HCT116 (cell line): Measurements from ENCODE around the gene GCDH. TPM values are rescaled to one million over a fixed set of nuclear protein-coding genes. Genes with fewer than 3 reads are reported as not detected.
"Not testable (repeated sequence)": the region's sequence is repeated elsewhere in the genome, so short reads cannot be mapped to it uniquely, and the experiment has no call there.

Experiments
- ATAC-seq: fragments of 200-7000 bp; cut with Tn5 transposase; 2 replicates; pipeline ENCODE4 v1.9.1; 2020; ENCODE audit warnings: mild to moderate bottlenecking, moderate library complexity
- BruUV-seq: library from RNA; stranded (reverse); fragments of 400-500 nt; replicated peaks from 2 replicates; lab custom pipeline; 2021; lab: Mats Ljungman, UMichigan
- CTCF ChIA-PET: fragments of 300-600 bp; sonication (Branson Sonifier 250); formaldehyde crosslinking; loops from one replicate; lab custom pipeline; 2021; ENCODE audit warnings: antibody characterized with exemption; lab: Charles Lee
- POLR2A ChIA-PET: fragments of 300-600, 350-600 bp; sonication (Branson Sonifier 250); formaldehyde crosslinking; loops from one replicate; lab custom pipeline; 2021; ENCODE audit warnings: antibody characterized with exemption; lab: Charles Lee
- RAD21 ChIA-PET, 2 experiments: fragments of 300-600 bp; sonication (Branson Sonifier 250); formaldehyde crosslinking; loops; one replicate each; lab custom pipeline; 2023; ENCODE audit warnings: low total read pairs in 2 of 2; ENCODE audit not compliant: uncharacterized antibody in 2 of 2, unreplicated experiment in 2 of 2, low non-redundant PET in 1 of 2; lab: Charles Lee
- DNase-seq: peaks from one replicate; pipeline ENCODE4 v3.0.0-alpha.2; 2010; ENCODE audit warnings: low read depth, low spot score
- H2AFZ ChIP-seq: fragments of 200-600 bp; shearing (Covaris generic), sonication (generic); 2 replicates; pipeline ENCODE4 v1.6.1; 2017; ENCODE audit warnings: low read depth, mixed run types, mixed read lengths, antibody characterized with exemption, low read length; ENCODE audit not compliant: poor library complexity, severe bottlenecking
- H3K27ac ChIP-seq: 2 replicates; pipeline ENCODE4 v1.5.1; 2012; ENCODE audit warnings: low read depth, low read length
- H3K27me3 ChIP-seq: fragments of 200-600 bp; sonication (generic); 2 replicates; pipeline ENCODE4 v1.6.1; 2016; ENCODE audit warnings: mixed run types, low read length, mixed read lengths; ENCODE audit not compliant: insufficient read depth
- H3K36me3 ChIP-seq, 2 experiments: fragments of 200-500 bp in 1 of 2; fragments of 200-600 bp in 1 of 2; sonication (Bioruptor generic) in 1 of 2; sonication (generic) in 1 of 2; 2 replicates each; pipeline versions ENCODE4 v1.5.1 to v1.6.1; 2014 to 2016; ENCODE audit warnings: low read length in 2 of 2, inconsistent platforms in 1 of 2, mixed read lengths in 1 of 2, mixed run types in 1 of 2; ENCODE audit not compliant: insufficient read depth in 2 of 2, control insufficient read depth in 1 of 2
- H3K4me1 ChIP-seq, 2 experiments: fragments of 200-600 bp in 1 of 2; sonication (generic) in 1 of 2; 2 replicates each; pipeline versions ENCODE4 v1.5.1 to v1.6.1; 2012 to 2017; ENCODE audit warnings: low read length in 2 of 2, inconsistent platforms in 1 of 2, mild to moderate bottlenecking in 1 of 2, mixed read lengths in 1 of 2, mixed run types in 1 of 2, moderate library complexity in 1 of 2; ENCODE audit not compliant: insufficient read depth in 2 of 2, control insufficient read depth in 1 of 2
- H3K4me2 ChIP-seq: fragments of 200-600 bp; sonication (generic); 2 replicates; pipeline ENCODE4 v1.6.1; 2017; ENCODE audit warnings: mixed run types, low read length, mixed read lengths
- H3K4me3 ChIP-seq, 2 experiments: fragments of 200-600 bp in 1 of 2; sonication (generic) in 1 of 2; replicated peaks in 1 of 2; 2 replicates each; pipeline ENCODE4 v1.5.1; 2011 to 2016; ENCODE audit warnings: low read length in 2 of 2, control low read depth in 1 of 2, low read depth in 1 of 2, mild to moderate bottlenecking in 1 of 2, mixed read lengths in 1 of 2, mixed run types in 1 of 2
- H3K79me2 ChIP-seq: fragments of 200-600 bp; sonication (generic); 2 replicates; pipeline ENCODE4 v1.6.1; 2017; ENCODE audit warnings: mild to moderate bottlenecking, mixed run types, low read length, moderate library complexity, mixed read lengths; ENCODE audit not compliant: insufficient read depth
- H3K9ac ChIP-seq: fragments of 200-600 bp; sonication (generic); 2 replicates; pipeline ENCODE4 v1.6.1; 2016; ENCODE audit warnings: low read length, mixed read lengths
- H3K9me2 ChIP-seq: fragments of 200-600 bp; sonication (generic), shearing (Covaris generic); 2 replicates; pipeline ENCODE4 v1.6.1; 2017; ENCODE audit warnings: mixed run types, mild to moderate bottlenecking, moderate library complexity; ENCODE audit not compliant: insufficient read depth
- H3K9me3 ChIP-seq, 2 experiments: fragments of 200-500 bp in 1 of 2; fragments of 200-600 bp in 1 of 2; sonication (Bioruptor generic) in 1 of 2; sonication (generic) in 1 of 2; 2 replicates each; pipeline ENCODE4 v1.6.1; 2014 to 2017; ENCODE audit warnings: low read length in 2 of 2, mixed read lengths in 2 of 2, inconsistent platforms in 1 of 2, low read depth in 1 of 2, mild to moderate bottlenecking in 1 of 2, mixed run types in 1 of 2, moderate library complexity in 1 of 2; ENCODE audit not compliant: control insufficient read depth in 1 of 2, insufficient read depth in 1 of 2
- H4K20me1 ChIP-seq: fragments of 200-600 bp; sonication (generic), shearing (Covaris generic); 2 replicates; pipeline ENCODE4 v1.6.1; 2017; ENCODE audit warnings: mixed run types, mild to moderate bottlenecking, moderate library complexity; ENCODE audit not compliant: insufficient read depth
- CBX3 ChIP-seq: IDR thresholded peaks from 2 replicates; pipeline ENCODE4 v1.6.1; 2012; ENCODE audit warnings: low read depth
- CEBPB ChIP-seq: IDR thresholded peaks from 2 replicates; pipeline ENCODE4 v1.6.1; 2012; ENCODE audit warnings: low read depth
- EGR1 ChIP-seq: IDR thresholded peaks from 2 replicates; pipeline ENCODE4 v1.6.1; 2012; ENCODE audit warnings: low read depth
- EZH2 ChIP-seq: fragments of 200-600 bp; sonication (generic); IDR thresholded peaks from 2 replicates; pipeline ENCODE4 v1.6.1; 2017; ENCODE audit warnings: antibody characterized with exemption, mixed run types
- EZH2phosphoT487 ChIP-seq: fragments of 200-600 bp; IDR thresholded peaks from 2 replicates; pipeline ENCODE4 v1.6.1; 2018; ENCODE audit warnings: antibody characterized with exemption, borderline replicate concordance
- MAX ChIP-seq: IDR thresholded peaks from 2 replicates; pipeline ENCODE4 v1.6.1; 2012
- POLR2AphosphoS5 ChIP-seq: IDR thresholded peaks from 2 replicates; pipeline ENCODE4 v1.6.1; 2011; ENCODE audit warnings: mild to moderate bottlenecking, low read depth, low read length, moderate library complexity
- REST ChIP-seq: IDR thresholded peaks from 2 replicates; pipeline ENCODE4 v1.6.1; 2012; ENCODE audit warnings: low read depth
- SIN3A ChIP-seq: IDR thresholded peaks from 2 replicates; pipeline ENCODE4 v1.6.1; 2012; ENCODE audit warnings: low read depth
- SP1 ChIP-seq: IDR thresholded peaks from 2 replicates; pipeline ENCODE4 v1.6.1; 2012; ENCODE audit warnings: low read depth
- YY1 ChIP-seq: IDR thresholded peaks from 2 replicates; pipeline ENCODE4 v1.6.1; 2011; ENCODE audit warnings: low read length, low read depth, moderate library complexity, mild to moderate bottlenecking; ENCODE audit not compliant: insufficient replicate concordance; ENCODE audit errors: extremely low read depth
- ZBTB33 ChIP-seq: IDR thresholded peaks from 2 replicates; pipeline ENCODE4 v1.6.1; 2011; ENCODE audit warnings: mild to moderate bottlenecking, low read length, moderate library complexity; ENCODE audit not compliant: insufficient replicate concordance; ENCODE audit errors: extremely low read depth
- intact Hi-C: fragments of 100-400 bp; cut with micrococcal nuclease; formaldehyde crosslinking; loops from 2 replicates; pipeline ENCODE4 v1.10.0; 2022
- total RNA-seq: library from RNA; stranded (reverse); gene quantifications from one replicate; pipeline ENCODE4 v1.2.1, GENCODE V29; 2021; ENCODE audit not compliant: unreplicated experiment

Gene GCDH
- total RNA-seq, 1 experiment from 2014 or later = 23.2 TPM

- TF ChIP-seq EZH2phosphoT487 (no peak), POLR2AphosphoS5 (no peak), SIN3A (no peak), MAX (no peak), EGR1 (no peak)
Observed at GRCh38 chr19:12913851-12914690, 23.1 kb downstream of the GCDH start (continued).

- H3K4me3 ChIP-seq, ATAC-seq, H3K27me3 ChIP-seq, H3K4me1 ChIP-seq, H3K4me2 ChIP-seq, H3K36me3 ChIP-seq, H2AFZ ChIP-seq, BruUV-seq, H3K9me2 ChIP-seq, RAD21 ChIA-PET, H3K9me3 ChIP-seq, DNase-seq, H3K79me2 ChIP-seq, H3K9ac ChIP-seq, H4K20me1 ChIP-seq, intact Hi-C loops, CTCF ChIA-PET, H3K27ac ChIP-seq: not testable (repeated sequence)
- POLR2A ChIA-PET = interaction anchor here (1.0 kb wide), 1 partner anchor 38 kb away, joined by 3 read pairs; no protein-coding TSS in a partner anchor
Observed at GRCh38 chr19:12915860-12916259, 24.9 kb downstream of the GCDH start.

- intact Hi-C loops = no loop called here
- Histone ChIP-seq H3K9ac (no peak overlapping the region), H3K4me1 (peaks cover 0 to 10% of the 10 kb centered on the region in 2 experiments; a peak in 2 of 4 replicates), H3K4me3 (no peak overlapping the region), H3K9me2 (no peaks in the 10 kb centered on the region), H3K9me3 (no peaks in the 10 kb centered on the region), H3K27ac (no peak overlapping the region), H3K36me3 (peaks cover 8 to 11% of the 10 kb centered on the region in 2 experiments; a peak in 3 of 4 replicates), H3K79me2 (no peaks in the 10 kb centered on the region), H3K4me2 (no peak overlapping the region), H2AFZ (no peak overlapping the region), H4K20me1 (no peaks in the 10 kb centered on the region), H3K27me3 (no peaks in the 10 kb centered on the region)
- ChIA-PET CTCF (no interaction called here), POLR2A (no interaction called here), RAD21 (no interaction called here)
- BruUV-seq = no TSS peak
- DNase-seq = no peak
- no peak for ATAC-seq
- TF ChIP-seq ZBTB33 (no peak), YY1 (no peak), CBX3 (no peak), CEBPB (no peak), POLR2AphosphoS5 (no peak), EZH2 (no peak), SP1 (no peak), REST (no peak)
Observed at GRCh38 chr19:12918253-12918652, 27.3 kb downstream of the GCDH start.
